Esophagus muscularis mucosa (tissue), 4 donors: ENCODE results near the gene OBSCN. TPM values are rescaled to one million over a fixed set of nuclear protein-coding genes. Genes with fewer than 3 reads are reported as not detected.

Experiments
- DNase-seq: peaks from one replicate; pipeline ENCODE4 v3.0.0-alpha.2; 2017; ENCODE audit errors: extremely low spot score
- H3K27ac ChIP-seq, 4 donors: fragments of 200-600 bp; sonication (generic); replicated peaks in 1 of 4; 1 replicate in 3 of 4; 2 replicates in 1 of 4; pipeline ENCODE4 v1.5.1; 2016 to 2019; ENCODE audit warnings: mild to moderate bottlenecking in 1 of 4
- H3K27me3 ChIP-seq, 4 donors: fragments of 200-600 bp; sonication (generic); one replicate each; pipeline versions ENCODE4 v1.5.1 to v1.6.0; 2016 to 2019
- H3K36me3 ChIP-seq, 4 donors: fragments of 200-600 bp; sonication (generic); one replicate each; pipeline ENCODE4 v1.5.1; 2016 to 2019
- H3K4me1 ChIP-seq, 4 donors: fragments of 200-600 bp; sonication (generic); one replicate each; pipeline ENCODE4 v1.5.1; 2016 to 2019
- H3K4me3 ChIP-seq, 4 donors: fragments of 200-600 bp; sonication (generic); 1 replicate in 2 of 4; 2 replicates in 2 of 4; pipeline ENCODE4 v1.5.1; 2016 to 2019; ENCODE audit warnings: mild to moderate bottlenecking in 4 of 4, moderate library complexity in 1 of 4
- H3K9me3 ChIP-seq, 4 donors: fragments of 200-600 bp; sonication (generic); 1 replicate in 3 of 4; 2 replicates in 1 of 4; pipeline ENCODE4 v1.5.1; 2016 to 2019
- CTCF ChIP-seq, 3 experiments: fragments of 200-600 bp in 2 of 3; fragments of 450-650 bp in 1 of 3; sonication (generic) in 2 of 3; IDR thresholded peaks; one replicate each; pipeline ENCODE4 v1.5.1; 2017 to 2019; ENCODE audit warnings: antibody characterized with exemption in 3 of 3, mild to moderate bottlenecking in 2 of 3, moderate library complexity in 1 of 3
- EP300 ChIP-seq: sonication (generic); formaldehyde crosslinking; IDR thresholded peaks from one replicate; pipeline ENCODE4 v1.6.1; 2017; ENCODE audit warnings: antibody characterized with exemption
- POLR2A ChIP-seq: fragments of 450-650 bp; IDR thresholded peaks from one replicate; pipeline ENCODE4 v1.6.1; 2017; ENCODE audit warnings: antibody characterized with exemption, moderate library complexity, mild to moderate bottlenecking, low read depth
- POLR2AphosphoS5 ChIP-seq, 2 donors: sonication (generic); formaldehyde crosslinking; IDR thresholded peaks; one replicate each; pipeline ENCODE4 v1.6.1; 2017; ENCODE audit warnings: antibody characterized with exemption in 2 of 2
- WGBS: methylation state at CpG from one replicate; pipeline ENCODE4 v1.1.5; 2018; 5-methylcytosine and 5-hydroxymethylcytosine counted together
- intact Hi-C: fragments of 100-400 bp; cut with DNase I; formaldehyde crosslinking; loops from one replicate; pipeline ENCODE4 v1.15.1; 2023
- total RNA-seq, 4 donors: library from RNA; depleted of rRNA; stranded (reverse); fragments of >200 nt; gene quantifications; one replicate each; pipeline versions ENCODE4 v1.1.0 to v1.2.1, GENCODE V29; 2016

Gene OBSCN
- total RNA-seq, 4 donors from 2014 or later: 12.6 to 31.4 (median 17.8) TPM

- no peak overlapping the region for H3K27ac ChIP-seq
- no peaks in the 10 kb centered on the region for H3K27me3 ChIP-seq
- no peak overlapping the region for H3K4me3 ChIP-seq
- peaks cover 0 to 80% (median 18%) of the 10 kb centered on the region in 4 donors for H3K36me3 ChIP-seq
- no peaks in the 10 kb centered on the region for H3K4me1 ChIP-seq
- 91% methylated on average over 2 of the region's 2 CpGs for WGBS
- TF ChIP-seq EP300 (no peak), CTCF (IDR thresholded peaks at IDR 0.05) (no peak), POLR2A (no peak), POLR2AphosphoS5 (IDR thresholded peaks at IDR 0.05) (no peak)
- no peak for DNase-seq
- intact Hi-C loops: no loop called here
- peaks cover 0 to 33% (median 22%) of the 10 kb centered on the region in 4 donors for H3K9me3 ChIP-seq
These were observed 90.0 kb downstream of the OBSCN start for GRCh38 chr1:228297822-228298221.

GRCh38 chr1:228298471-228298870 is 90.6 kb downstream of the OBSCN start:
- no peak for DNase-seq
- Histone ChIP-seq H3K27ac (no peak overlapping the region), H3K4me3 (no peak overlapping the region), H3K36me3 (peaks cover 0 to 82% (median 16%) of the 10 kb centered on the region in 4 donors), H3K27me3 (no peaks in the 10 kb centered on the region), H3K4me1 (no peaks in the 10 kb centered on the region), H3K9me3 (peaks cover 0 to 40% (median 29%) of the 10 kb centered on the region in 4 donors)
- TF ChIP-seq POLR2A (no peak), CTCF (IDR thresholded peaks at IDR 0.05) (no peak), POLR2AphosphoS5 (IDR thresholded peaks at IDR 0.05) (no peak), EP300 (no peak)
- intact Hi-C loops: no loop called here
- WGBS: 75% methylated on average over 6 of the region's 6 CpGs

GRCh38 chr1:228299211-228299610 is 91.4 kb downstream of the OBSCN start:
- no peak for DNase-seq
- 100% methylated on average over 2 of the region's 2 CpGs for WGBS
- intact Hi-C loops: no loop called here
- Histone ChIP-seq H3K9me3 (peaks cover 0 to 46% (median 33%) of the 10 kb centered on the region in 4 donors), H3K4me1 (no peaks in the 10 kb centered on the region), H3K27ac (no peak overlapping the region), H3K36me3 (peaks cover 0 to 82% (median 11%) of the 10 kb centered on the region in 4 donors), H3K27me3 (no peaks in the 10 kb centered on the region), H3K4me3 (no peak overlapping the region)
- TF ChIP-seq EP300 (no peak), CTCF (IDR thresholded peaks at IDR 0.05) (no peak), POLR2AphosphoS5 (IDR thresholded peaks at IDR 0.05) (no peak), POLR2A (no peak)

GRCh38 chr1:228299901-228300300 is 92.1 kb downstream of the OBSCN start:
- Histone ChIP-seq H3K9me3 (peaks cover 0 to 46% (median 33%) of the 10 kb centered on the region in 4 donors), H3K27ac (no peak overlapping the region), H3K4me3 (no peak overlapping the region), H3K36me3 (peaks cover 0 to 82% (median 5%) of the 10 kb centered on the region in 4 donors), H3K27me3 (no peaks in the 10 kb centered on the region), H3K4me1 (no peaks in the 10 kb centered on the region)
- TF ChIP-seq CTCF (IDR thresholded peaks at IDR 0.05) (no peak), POLR2AphosphoS5 (IDR thresholded peaks at IDR 0.05) (no peak), EP300 (no peak), POLR2A (no peak)
- 88% methylated on average over 5 of the region's 7 CpGs for WGBS
- DNase-seq: no peak
- intact Hi-C loops: no loop called here

GRCh38 chr1:228302086-228302485 is 94.2 kb downstream of the OBSCN start:
- Histone ChIP-seq H3K27me3 (no peaks in the 10 kb centered on the region), H3K9me3 (peaks cover 0 to 45% (median 33%) of the 10 kb centered on the region in 4 donors), H3K4me1 (no peaks in the 10 kb centered on the region), H3K4me3 (no peak overlapping the region), H3K36me3 (peaks cover 0 to 67% (median 3%) of the 10 kb centered on the region in 4 donors), H3K27ac (no peak overlapping the region)
- 90% methylated on average over 4 of the region's 4 CpGs for WGBS
- DNase-seq: no peak
- TF ChIP-seq EP300: no peak
- TF ChIP-seq CTCF (IDR thresholded peaks at IDR 0.05): no peak
- no peak for TF ChIP-seq POLR2AphosphoS5 (IDR thresholded peaks at IDR 0.05)
- TF ChIP-seq POLR2A: no peak
- intact Hi-C loops: no loop called here
